PC-3 (cell line): ENCODE data around the gene NTHL1. TPM values are rescaled to one million over a fixed set of nuclear protein-coding genes. Genes with fewer than 3 reads are reported as not detected.

Experiments
- ATAC-seq: fragments of 200-7000 bp; cut with Tn5 transposase; 2 replicates; pipeline ENCODE4 v1.9.1; 2020; ENCODE audit warnings: mild to moderate bottlenecking, moderate library complexity
- BruUV-seq: library from RNA; stranded (reverse); fragments of 400-500 nt; replicated peaks from 2 replicates; lab custom pipeline; 2021; lab: Mats Ljungman, UMichigan
- CTCF ChIA-PET: fragments of 300-600 bp; sonication (Branson Sonifier 250); formaldehyde crosslinking; loops from one replicate; lab custom pipeline; 2022; ENCODE audit warnings: antibody characterized with exemption; lab: Charles Lee
- POLR2A ChIA-PET: fragments of 300-600 bp; sonication (Branson Sonifier 250); formaldehyde crosslinking; loops from one replicate; lab custom pipeline; 2022; ENCODE audit warnings: antibody characterized with exemption; ENCODE audit not compliant: unreplicated experiment; lab: Charles Lee
- DNase-seq: peaks from one replicate; pipeline ENCODE4 v3.0.0-alpha.2; 2015
- H2AFZ ChIP-seq: fragments of 300-600 bp; sonication (generic); 2 replicates; pipeline ENCODE4 v1.6.0; 2016; ENCODE audit warnings: antibody characterized with exemption, low read length
- H3F3A ChIP-seq: fragments of 300-600 bp; sonication (generic); one replicate; pipeline ENCODE4 v1.6.0; 2017; ENCODE audit warnings: antibody characterized with exemption, low read length, control low read depth, mild to moderate bottlenecking; ENCODE audit not compliant: unreplicated experiment
- H3K27ac ChIP-seq: fragments of 300-600 bp; sonication (generic); 2 replicates; pipeline ENCODE4 v1.5.1; 2016; ENCODE audit warnings: mild to moderate bottlenecking, low read length
- H3K27me3 ChIP-seq: fragments of 300-600 bp; sonication (generic); 2 replicates; pipeline ENCODE4 v1.6.1; 2016; ENCODE audit warnings: low read length, mixed read lengths
- H3K36me3 ChIP-seq: fragments of 300-600 bp; sonication (generic); 2 replicates; pipeline ENCODE4 v1.6.1; 2016; ENCODE audit warnings: low read depth, mixed run types, low read length, mixed read lengths
- H3K4me1 ChIP-seq: fragments of 300-600 bp; sonication (generic); 2 replicates; pipeline ENCODE4 v1.5.1; 2016; ENCODE audit warnings: low read length; ENCODE audit not compliant: insufficient read depth
- H3K4me2 ChIP-seq: fragments of 300-600 bp; sonication (generic); 2 replicates; pipeline ENCODE4 v1.6.0; 2016; ENCODE audit warnings: low read length
- H3K4me3 ChIP-seq: fragments of 300-600 bp; sonication (generic); 2 replicates; pipeline ENCODE4 v1.5.1; 2016; ENCODE audit warnings: mild to moderate bottlenecking, low read length, mixed read lengths
- H3K79me2 ChIP-seq: fragments of 300-600 bp; sonication (generic); 2 replicates; pipeline ENCODE4 v1.6.1; 2017; ENCODE audit warnings: low read length, mixed read lengths
- H3K9ac ChIP-seq: fragments of 300-600 bp; sonication (generic); 2 replicates; pipeline ENCODE4 v1.6.0; 2016; ENCODE audit warnings: mild to moderate bottlenecking, low read length
- H3K9me2 ChIP-seq: fragments of 300-600 bp; sonication (generic); replicated peaks from 2 replicates; pipeline ENCODE4 v1.6.1; 2016; ENCODE audit warnings: mixed run types, low read length, mixed read lengths
- H3K9me3 ChIP-seq: fragments of 300-600 bp; sonication (generic); 2 replicates; pipeline ENCODE4 v1.6.1; 2016; ENCODE audit warnings: low read length, mixed read lengths
- H4K20me1 ChIP-seq: fragments of 300-600 bp; sonication (generic); 2 replicates; pipeline ENCODE4 v1.6.1; 2016; ENCODE audit warnings: low read length, mixed read lengths
- EZH2 ChIP-seq: fragments of 300-600 bp; sonication (generic); IDR thresholded peaks from one replicate; pipeline ENCODE4 v1.6.1; 2017; ENCODE audit warnings: antibody characterized with exemption, mild to moderate bottlenecking, low read length; ENCODE audit not compliant: unreplicated experiment
- EZH2phosphoT487 ChIP-seq: fragments of 300-600 bp; sonication (generic); IDR thresholded peaks from 2 replicates; pipeline ENCODE4 v1.6.1; 2018; ENCODE audit warnings: mild to moderate bottlenecking, antibody characterized with exemption, low read length, borderline replicate concordance
- intact Hi-C: fragments of 100-400 bp; cut with micrococcal nuclease; formaldehyde crosslinking; loops from 2 replicates; pipeline ENCODE4 v1.9.0; 2023
- total RNA-seq: library from RNA; depleted of rRNA; stranded (reverse); fragments of >200 nt; gene quantifications from 2 replicates; pipeline ENCODE4 v1.2.3, GENCODE V29; 2014
- TF ChIP-seq, protein P1 (sequence below): fragments of 300-600 bp; sonication (generic); conservative IDR thresholded peaks from 2 replicates; pipeline ENCODE4 v1.5.1; 2017; ENCODE audit warnings: antibody characterized with exemption, low read depth, mild to moderate bottlenecking, low read length

NTHL1 gene
- total RNA-seq, 1 experiment from 2014 or later: 90.1 TPM

DNA sequence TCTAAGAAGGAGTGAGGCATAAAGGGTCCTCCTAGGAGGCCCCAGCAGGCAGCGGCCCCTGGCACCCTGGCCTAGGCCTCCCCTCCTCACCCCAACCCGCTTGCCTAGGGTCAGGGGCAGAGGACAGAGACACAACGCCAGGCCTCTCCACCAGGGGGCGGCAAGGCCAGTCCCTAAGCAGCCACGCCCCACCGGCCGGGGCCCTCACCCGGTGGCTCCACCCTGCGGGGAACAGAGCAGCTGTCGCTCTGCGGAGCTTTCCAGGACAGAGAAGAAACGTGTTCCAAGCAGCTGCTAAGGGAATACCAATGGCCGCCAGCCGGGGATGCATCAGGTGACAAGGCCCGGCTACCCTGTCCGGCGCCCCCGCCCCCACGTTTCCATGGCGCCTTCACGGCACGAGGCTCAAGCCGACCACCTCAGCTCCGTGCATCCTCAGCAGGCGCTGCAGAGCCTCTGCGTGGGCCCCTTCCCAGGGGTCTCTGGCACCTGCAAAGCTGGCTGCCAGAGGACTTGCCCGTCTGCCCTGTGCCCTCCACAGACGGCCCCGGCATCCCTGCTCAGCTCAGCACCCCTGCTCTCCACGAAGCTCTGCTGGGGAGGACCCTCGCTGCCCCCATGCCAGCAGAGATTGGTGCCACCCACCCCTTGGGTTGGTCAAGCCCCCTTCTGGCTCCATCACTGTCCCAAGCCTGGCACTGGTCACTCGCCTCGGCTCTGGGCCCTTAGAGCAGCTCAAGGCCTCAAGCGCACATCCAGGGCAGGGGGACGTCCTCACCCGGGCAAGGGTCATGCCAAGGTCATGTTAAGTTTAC is 43.6 kb downstream of the NTHL1 start:
- peaks cover 60% of the 10 kb centered on the region for H3K79me2 ChIP-seq
- H4K20me1 ChIP-seq: peaks cover 33% of the 10 kb centered on the region
- no peak for TF ChIP-seq EZH2
- TF ChIP-seq, protein P1, sequence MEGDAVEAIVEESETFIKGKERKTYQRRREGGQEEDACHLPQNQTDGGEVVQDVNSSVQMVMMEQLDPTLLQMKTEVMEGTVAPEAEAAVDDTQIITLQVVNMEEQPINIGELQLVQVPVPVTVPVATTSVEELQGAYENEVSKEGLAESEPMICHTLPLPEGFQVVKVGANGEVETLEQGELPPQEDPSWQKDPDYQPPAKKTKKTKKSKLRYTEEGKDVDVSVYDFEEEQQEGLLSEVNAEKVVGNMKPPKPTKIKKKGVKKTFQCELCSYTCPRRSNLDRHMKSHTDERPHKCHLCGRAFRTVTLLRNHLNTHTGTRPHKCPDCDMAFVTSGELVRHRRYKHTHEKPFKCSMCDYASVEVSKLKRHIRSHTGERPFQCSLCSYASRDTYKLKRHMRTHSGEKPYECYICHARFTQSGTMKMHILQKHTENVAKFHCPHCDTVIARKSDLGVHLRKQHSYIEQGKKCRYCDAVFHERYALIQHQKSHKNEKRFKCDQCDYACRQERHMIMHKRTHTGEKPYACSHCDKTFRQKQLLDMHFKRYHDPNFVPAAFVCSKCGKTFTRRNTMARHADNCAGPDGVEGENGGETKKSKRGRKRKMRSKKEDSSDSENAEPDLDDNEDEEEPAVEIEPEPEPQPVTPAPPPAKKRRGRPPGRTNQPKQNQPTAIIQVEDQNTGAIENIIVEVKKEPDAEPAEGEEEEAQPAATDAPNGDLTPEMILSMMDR: peak; percentile 82
- TF ChIP-seq EZH2phosphoT487: no peak
- H3K4me1 ChIP-seq: peaks cover 16% of the 10 kb centered on the region
- ChIA-PET CTCF (interaction anchor here (0.6 to 1.0 kb wide), 4 partner anchors 9 to 136 kb away, joined by 3 to 4 read pairs (median 3); partner anchors contain the start of gene NHERF2), POLR2A (no interaction called here)
- no peaks in the 10 kb centered on the region for H3K27me3 ChIP-seq
- H3K4me2 ChIP-seq: no peak overlapping the region
- no peak overlapping the region for H2AFZ ChIP-seq
- H3K4me3 ChIP-seq: no peak overlapping the region
- H3K9me2 ChIP-seq: no peaks in the 10 kb centered on the region
- no peak overlapping the region for H3K9ac ChIP-seq
- intact Hi-C loops: no loop called here
- peak; percentile 80 for DNase-seq
- no peaks in the 10 kb centered on the region for H3F3A ChIP-seq
- no peaks in the 10 kb centered on the region for H3K9me3 ChIP-seq
- no peak overlapping the region for H3K27ac ChIP-seq
- BruUV-seq: no TSS peak
- H3K36me3 ChIP-seq: peaks cover 6% of the 10 kb centered on the region; the same call in 1 of the 2 replicates
- ATAC-seq: peak; percentile 65

DNA sequence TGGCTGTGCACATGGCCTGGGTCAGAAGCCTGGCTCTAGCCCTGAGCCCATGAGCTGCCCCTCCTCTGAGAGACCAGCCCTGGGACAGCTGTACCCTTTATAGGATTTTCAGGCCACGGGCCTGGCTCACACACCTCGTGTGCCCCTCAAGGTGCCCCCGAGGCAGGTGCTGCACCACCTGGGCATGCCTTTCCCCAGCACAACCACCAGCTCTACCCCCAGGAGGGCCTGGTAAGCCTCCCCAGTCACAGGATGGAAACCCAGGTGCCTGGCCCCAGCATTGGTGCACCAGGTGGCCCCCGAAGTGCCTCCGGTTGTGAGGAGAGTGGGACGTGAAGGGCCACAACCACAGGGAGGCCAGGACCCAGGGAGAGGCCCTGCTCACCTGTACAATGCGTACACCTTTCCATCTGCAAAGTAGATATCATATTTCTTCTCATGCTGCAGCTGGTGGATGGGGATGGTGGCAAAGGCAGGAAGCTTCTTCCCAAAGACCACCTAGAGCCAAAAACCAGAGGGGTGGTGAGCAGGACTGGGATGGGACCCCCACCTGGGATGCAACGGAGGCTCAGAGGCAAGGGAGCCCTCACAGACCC is 44.3 kb downstream of the NTHL1 start:
- no peak for TF ChIP-seq EZH2
- TF ChIP-seq, protein P1: no peak
- no peak for TF ChIP-seq EZH2phosphoT487
- ChIA-PET POLR2A (no interaction called here), CTCF (interaction anchor here (1.0 kb wide), 1 partner anchor 18 kb away, joined by 3 read pairs; no protein-coding TSS in a partner anchor)
- Histone ChIP-seq H3F3A (no peaks in the 10 kb centered on the region), H3K9ac (no peak overlapping the region), H3K36me3 (peaks cover 6% of the 10 kb centered on the region; the same call in 1 of the 2 replicates), H3K4me1 (peaks cover 14% of the 10 kb centered on the region), H3K27ac (no peak overlapping the region), H3K27me3 (no peaks in the 10 kb centered on the region), H3K4me3 (no peak overlapping the region), H3K9me3 (no peaks in the 10 kb centered on the region), H3K79me2 (peaks cover 53% of the 10 kb centered on the region), H2AFZ (no peak overlapping the region), H4K20me1 (peaks cover 33% of the 10 kb centered on the region), H3K9me2 (no peaks in the 10 kb centered on the region), H3K4me2 (no peak overlapping the region)
- ATAC-seq: no peak
- DNase-seq: no peak
- intact Hi-C loops: no loop called here
- BruUV-seq: no TSS peak
